Omental fat pad (tissue), 4 donors: Measurements from ENCODE around the gene KNOP1. TPM values are rescaled to one million over a fixed set of nuclear protein-coding genes. Genes with fewer than 3 reads are reported as not detected.
A peak's percentile ranks its signal among the peaks of the same experiment; 100 is the strongest.

Experiments
- ATAC-seq: fragments of 150-250 bp; one replicate; pipeline ENCODE4 v1.9.1; 2016; ENCODE audit warnings: mild to moderate bottlenecking, moderate library complexity; ENCODE audit not compliant: low FRiP score
- DNase-seq: peaks from one replicate; pipeline ENCODE4 v3.0.0-alpha.2; 2019; ENCODE audit warnings: low spot score
- CTCF ChIP-seq, 3 donors: fragments of 450-650 bp; IDR thresholded peaks; one replicate each; pipeline ENCODE4 v1.5.1; 2016 to 2017; ENCODE audit warnings: antibody characterized with exemption in 3 of 3, mild to moderate bottlenecking in 3 of 3, moderate library complexity in 2 of 3
- total RNA-seq, 4 donors: library from RNA; depleted of rRNA; stranded (reverse); fragments of >200 nt; gene quantifications; one replicate each; pipeline ENCODE4 v1.1.0, GENCODE V29; 2016

The KNOP1 gene
- total RNA-seq, 4 donors from 2014 or later: 4.6 to 19.9 (median 10.1) TPM

- no peak for TF ChIP-seq CTCF (IDR thresholded peaks at IDR 0.05)
- no peak for DNase-seq
- no peak for ATAC-seq
Measured at GRCh38 chr16:19707569-19708295, 10.3 kb downstream of the KNOP1 start.

GRCh38 chr16:19706846-19707245 lies 11.2 kb downstream of the KNOP1 start:
- TF ChIP-seq CTCF (IDR thresholded peaks at IDR 0.05): no peak
- ATAC-seq: no peak
- no peak for DNase-seq

- no peak for TF ChIP-seq CTCF (IDR thresholded peaks at IDR 0.05)
- ATAC-seq (no peak), DNase-seq (no peak)
Measured at GRCh38 chr16:19705843-19706242, 12.2 kb downstream of the KNOP1 start.

DNA sequence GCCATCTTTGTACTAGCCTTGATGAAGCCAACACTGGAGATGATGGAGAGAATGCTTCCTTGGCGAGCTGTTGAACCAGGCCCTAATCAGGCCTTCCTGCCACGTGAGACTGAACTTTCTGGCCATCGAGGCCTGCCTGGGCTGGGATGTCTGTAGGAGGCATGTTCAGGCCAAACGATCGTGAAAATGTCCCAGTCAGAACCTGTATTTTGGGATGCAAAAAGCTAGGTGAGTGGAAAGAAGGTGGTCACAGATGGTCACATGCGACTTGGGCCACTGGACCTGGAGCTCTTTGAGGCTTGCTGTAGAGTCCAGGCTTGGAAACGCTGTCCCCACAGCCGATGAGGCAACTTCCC lies 12.9 kb downstream of the KNOP1 start:
- DNase-seq: no peak
- no peak for TF ChIP-seq CTCF (IDR thresholded peaks at IDR 0.05)
- no peak for ATAC-seq

DNA sequence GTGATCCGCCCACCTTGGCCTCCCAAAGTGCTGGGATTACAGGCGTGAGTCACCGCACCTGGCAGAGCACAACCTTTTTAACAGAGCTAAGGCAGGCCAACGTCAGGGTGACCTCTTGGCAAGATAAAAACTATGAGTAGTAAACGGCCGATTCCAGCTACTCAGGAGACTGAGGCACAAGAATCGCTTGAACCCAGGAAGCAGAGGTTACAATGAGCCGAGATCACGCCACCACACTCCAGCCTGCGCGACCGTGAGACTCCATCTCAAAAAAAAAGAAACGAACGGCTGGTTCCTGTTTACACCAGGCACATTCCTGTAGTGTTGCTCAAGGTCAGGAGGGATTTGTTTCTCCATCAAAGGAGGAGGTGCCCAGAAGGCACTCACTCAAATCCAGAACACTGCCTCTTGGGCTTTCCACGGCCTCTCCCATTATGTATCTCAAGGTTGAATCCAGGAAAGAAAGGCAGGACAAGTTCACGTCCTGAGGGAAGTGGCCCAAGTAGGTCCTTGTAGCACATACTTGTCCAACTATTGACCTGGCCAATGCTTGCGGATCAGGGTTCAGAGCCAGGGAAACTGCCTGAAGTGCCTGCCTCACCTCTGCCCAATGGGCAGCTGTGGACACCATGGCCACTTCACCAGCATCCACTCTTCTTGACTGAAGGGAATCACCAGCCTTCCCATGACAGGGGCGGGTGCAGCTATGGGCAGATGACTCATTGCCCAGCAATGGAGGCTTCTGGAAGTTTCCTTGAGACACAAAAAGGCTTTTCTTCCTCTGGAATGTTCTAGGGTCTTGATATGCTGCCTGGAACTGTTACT lies 13.5 kb downstream of the KNOP1 start:
- ATAC-seq: peak; percentile 58
- no peak for TF ChIP-seq CTCF (IDR thresholded peaks at IDR 0.05)

GRCh38 chr16:19703172-19703889 lies 14.7 kb downstream of the KNOP1 start:
- ATAC-seq (no peak), DNase-seq (no peak)
- TF ChIP-seq CTCF (IDR thresholded peaks at IDR 0.05): no peak

More for the DNA sequence above, 13.5 kb downstream of the KNOP1 start:
- no peak for DNase-seq
